Suprapubic skin (tissue), 3 donors: ENCODE results near the gene HYLS1.

Source experiments
- POLR2A ChIP-seq, 2 donors: fragments of 450-650 bp; IDR thresholded peaks; one replicate each; pipeline ENCODE4 v1.6.1; 2017; ENCODE audit warnings: antibody characterized with exemption in 2 of 2, mild to moderate bottlenecking in 2 of 2, moderate library complexity in 2 of 2
- TF ChIP-seq, protein P1 (sequence below), 2 donors: fragments of 200-600 bp in 1 of 2; fragments of 450-650 bp in 1 of 2; sonication (generic) in 1 of 2; IDR thresholded peaks; one replicate each; pipeline ENCODE4 v1.5.1; 2016 to 2019; ENCODE audit warnings: antibody characterized with exemption in 2 of 2, mild to moderate bottlenecking in 1 of 2, moderate library complexity in 1 of 2

DNA sequence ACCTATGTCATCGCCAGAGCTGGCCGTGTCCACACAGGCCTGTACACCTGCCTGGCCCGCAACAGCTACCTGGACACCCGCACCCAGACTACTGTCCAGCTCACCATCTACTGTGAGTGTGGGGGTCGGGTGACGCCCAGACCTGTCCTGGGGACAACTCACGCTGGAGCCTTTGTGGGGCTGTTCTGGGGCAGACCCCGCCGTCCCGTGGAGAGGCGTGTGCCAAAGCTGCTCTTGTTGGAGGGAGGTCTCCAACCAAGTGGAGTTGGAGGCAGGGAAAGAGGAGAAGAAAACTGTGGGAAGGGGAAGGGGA is 62.7 kb downstream of the HYLS1 start:
- TF ChIP-seq, protein P1, sequence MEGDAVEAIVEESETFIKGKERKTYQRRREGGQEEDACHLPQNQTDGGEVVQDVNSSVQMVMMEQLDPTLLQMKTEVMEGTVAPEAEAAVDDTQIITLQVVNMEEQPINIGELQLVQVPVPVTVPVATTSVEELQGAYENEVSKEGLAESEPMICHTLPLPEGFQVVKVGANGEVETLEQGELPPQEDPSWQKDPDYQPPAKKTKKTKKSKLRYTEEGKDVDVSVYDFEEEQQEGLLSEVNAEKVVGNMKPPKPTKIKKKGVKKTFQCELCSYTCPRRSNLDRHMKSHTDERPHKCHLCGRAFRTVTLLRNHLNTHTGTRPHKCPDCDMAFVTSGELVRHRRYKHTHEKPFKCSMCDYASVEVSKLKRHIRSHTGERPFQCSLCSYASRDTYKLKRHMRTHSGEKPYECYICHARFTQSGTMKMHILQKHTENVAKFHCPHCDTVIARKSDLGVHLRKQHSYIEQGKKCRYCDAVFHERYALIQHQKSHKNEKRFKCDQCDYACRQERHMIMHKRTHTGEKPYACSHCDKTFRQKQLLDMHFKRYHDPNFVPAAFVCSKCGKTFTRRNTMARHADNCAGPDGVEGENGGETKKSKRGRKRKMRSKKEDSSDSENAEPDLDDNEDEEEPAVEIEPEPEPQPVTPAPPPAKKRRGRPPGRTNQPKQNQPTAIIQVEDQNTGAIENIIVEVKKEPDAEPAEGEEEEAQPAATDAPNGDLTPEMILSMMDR (IDR thresholded peaks at IDR 0.05) = no peak
- TF ChIP-seq POLR2A (IDR thresholded peaks at IDR 0.05) = no peak
